ENCODE data around the gene ZNF37A. TPM values are rescaled to one million over a fixed set of nuclear protein-coding genes. Genes with fewer than 3 reads are reported as not detected.
A peak's percentile ranks its signal among the peaks of the same experiment; 100 is the strongest.
"Not testable (repeated sequence)": the region's sequence is repeated elsewhere in the genome, so short reads cannot be mapped to it uniquely, and the experiment has no call there.

The ZNF37A gene
- total and polyA plus RNA-seq, 2 experiments from 2014 or later = 8.7 to 12.2 TPM

GRCh38 chr10:38050212-38050611 lies 43.9 kb upstream of the ZNF37A start (continued):
- no peak for TF ChIP-seq CTCF (conservative IDR thresholded peaks at IDR 0.05; ENCODE audit: low read depth in 2 of 2)

- Histone ChIP-seq H4K20me1 (replicated peaks; ENCODE audit: insufficient read depth) (no peaks in the 10 kb centered on the region), H3K27ac (ENCODE audit: low read depth) (no peak overlapping the region), H3K4me1 (ENCODE audit: insufficient read depth) (no peaks in the 10 kb centered on the region), H3K27me3 (ENCODE audit: insufficient read depth) (no peaks in the 10 kb centered on the region), H3F3A (replicated peaks; ENCODE audit: low read depth) (no peaks in the 10 kb centered on the region), H3K36me3 (ENCODE audit: insufficient read depth) (peaks cover 49% of the 10 kb centered on the region), H3K9me2 (ENCODE audit: insufficient read depth) (no peaks in the 10 kb centered on the region), H3K4me3 (no peak overlapping the region), H2AFZ (no peak overlapping the region), H3K4me2 (no peak overlapping the region), H3K79me2 (replicated peaks; ENCODE audit: insufficient read depth) (no peaks in the 10 kb centered on the region)
- Mint-ChIP-seq H3K27me3 (ENCODE audit: insufficient read depth, low read depth, poor library complexity) (peaks cover 6% of the 10 kb centered on the region), H3K9me3 (peaks cover 88% of the 10 kb centered on the region), H3K4me1 (no peaks in the 10 kb centered on the region), H3K4me3 (no peak overlapping the region), H3K36me3 (ENCODE audit: low read depth) (peaks cover 91% of the 10 kb centered on the region), H3K27ac (no peak overlapping the region)
- ATAC-seq (no peak), DNase-seq (ENCODE audit: low spot score) (no peak)
- TF ChIP-seq EZH2phosphoT487 (IDR thresholded peaks at IDR 0.05; ENCODE audit: unreplicated experiment) (no peak), JUNB (IDR thresholded peaks at IDR 0.05; ENCODE audit: unreplicated experiment) (no peak), POLR2AphosphoS5 (IDR thresholded peaks at IDR 0.05; ENCODE audit: low read depth) (no peak), CREB1 (CRISPR knock-in tag; IDR thresholded peaks at IDR 0.05; ENCODE audit: low read depth) (no peak), REST (IDR thresholded peaks at IDR 0.05; ENCODE audit: unreplicated experiment) (no peak), NANOG (IDR thresholded peaks at IDR 0.05; ENCODE audit: borderline replicate concordance) (no peak), ETS1 (IDR thresholded peaks at IDR 0.05) (no peak), CTCF (conservative IDR thresholded peaks at IDR 0.05; ENCODE audit: low read depth in 2 of 2) (no peak), ZNF331 (CRISPR knock-in tag; IDR thresholded peaks at IDR 0.05; ENCODE audit: low read depth) (no peak)
Measured at GRCh38 chr10:38054361-38054797, 39.8 kb upstream of the ZNF37A start.

GRCh38 chr10:38055274-38055894 lies 38.8 kb upstream of the ZNF37A start:
- H4K20me1 ChIP-seq (replicated peaks; ENCODE audit: insufficient read depth); H3K79me2 ChIP-seq (replicated peaks; ENCODE audit: insufficient read depth); H3K27me3 ChIP-seq (ENCODE audit: insufficient read depth); H3F3A ChIP-seq (replicated peaks; ENCODE audit: low read depth); H3K4me2 ChIP-seq; H3K4me1 Mint-ChIP-seq; H3K4me1 ChIP-seq (ENCODE audit: insufficient read depth); H2AFZ ChIP-seq; H3K27me3 Mint-ChIP-seq (ENCODE audit: insufficient read depth, low read depth, poor library complexity); H3K9me2 ChIP-seq (ENCODE audit: insufficient read depth); H3K4me3 ChIP-seq; ATAC-seq; H3K27ac ChIP-seq (ENCODE audit: low read depth); H3K27ac Mint-ChIP-seq; H3K4me3 Mint-ChIP-seq: not testable (repeated sequence)
- Mint-ChIP-seq H3K9me3 (peaks cover 87% of the 10 kb centered on the region), H3K36me3 (ENCODE audit: low read depth) (peaks cover 90% of the 10 kb centered on the region)
- DNase-seq (ENCODE audit: low spot score) = peak; percentile 0
- H3K36me3 ChIP-seq (ENCODE audit: insufficient read depth) = peaks cover 49% of the 10 kb centered on the region

- not testable (repeated sequence) for H3K4me1 ChIP-seq (ENCODE audit: insufficient read depth); H3K4me1 Mint-ChIP-seq; H3K4me2 ChIP-seq; DNase-seq (ENCODE audit: low spot score); H3K27me3 ChIP-seq (ENCODE audit: insufficient read depth); H3K79me2 ChIP-seq (replicated peaks; ENCODE audit: insufficient read depth); H3K27ac Mint-ChIP-seq; H3K36me3 ChIP-seq (ENCODE audit: insufficient read depth); H3K4me3 ChIP-seq; H3K9me2 ChIP-seq (ENCODE audit: insufficient read depth); H3F3A ChIP-seq (replicated peaks; ENCODE audit: low read depth); H3K27me3 Mint-ChIP-seq (ENCODE audit: insufficient read depth, low read depth, poor library complexity); H3K4me3 Mint-ChIP-seq; H3K27ac ChIP-seq (ENCODE audit: low read depth); H2AFZ ChIP-seq; H4K20me1 ChIP-seq (replicated peaks; ENCODE audit: insufficient read depth); ATAC-seq
- peaks cover 33% of the 10 kb centered on the region for H3K36me3 Mint-ChIP-seq (ENCODE audit: low read depth)
- H3K9me3 Mint-ChIP-seq = peaks cover 90% of the 10 kb centered on the region
Measured at GRCh38 chr10:38069663-38070062, 24.5 kb upstream of the ZNF37A start.

Data from GM23338 (cell line).